SK-N-SH (cell line): ENCODE data around the gene GNG12. TPM values are rescaled to one million over a fixed set of nuclear protein-coding genes. Genes with fewer than 3 reads are reported as not detected.

Source experiments
- CTCF ChIA-PET: fragments of 300-600, 350-600 bp; formaldehyde crosslinking; extraction: SDS; loops from one replicate; lab custom pipeline; 2021; lab: Yijun Ruan, JAX
- POLR2A ChIA-PET: fragments of 350-600 bp; sonication (Branson Sonifier 250); formaldehyde crosslinking; extraction: SDS; loops from one replicate; lab custom pipeline; 2020; ENCODE audit warnings: antibody characterized with exemption, inconsistent platforms; lab: Yijun Ruan, JAX
- DNase-seq: peaks from one replicate; pipeline ENCODE4 v3.0.0; 2012
- H2AFZ ChIP-seq: fragments of 200-600 bp; sonication (generic); 2 replicates; pipeline ENCODE4 v1.8.1; 2016; ENCODE audit warnings: antibody characterized with exemption, mild to moderate bottlenecking, low read depth
- H3F3A ChIP-seq: fragments of 200-600 bp; sonication (generic); replicated peaks from 2 replicates; pipeline ENCODE3; 2016; ENCODE audit warnings: antibody characterized with exemption, mild to moderate bottlenecking; ENCODE audit not compliant: insufficient read depth
- H3K27ac ChIP-seq, 2 experiments: fragments of 200-500 bp in 1 of 2; fragments of 200-600 bp in 1 of 2; sonication (Bioruptor generic) in 1 of 2; sonication (generic), shearing (Covaris generic) in 1 of 2; 2 replicates each; pipeline versions ENCODE4 v1.5.1 to v1.6.1; 2014 to 2016; ENCODE audit warnings: low read depth in 2 of 2, inconsistent platforms in 1 of 2, low read length in 1 of 2, mild to moderate bottlenecking in 1 of 2, mixed read lengths in 1 of 2
- H3K27me3 ChIP-seq: fragments of 200-600 bp; sonication (generic), shearing (Covaris generic); 2 replicates; pipeline ENCODE4 v1.6.1; 2016; ENCODE audit warnings: mixed run types; ENCODE audit not compliant: insufficient read depth
- H3K36me3 ChIP-seq, 2 experiments: fragments of 200-500 bp in 1 of 2; fragments of 200-600 bp in 1 of 2; sonication (Bioruptor generic) in 1 of 2; sonication (generic) in 1 of 2; replicated peaks in 1 of 2; 2 replicates each; pipeline versions ENCODE3 to v1.5.1; 2014 to 2016; ENCODE audit warnings: low read length in 1 of 2, mild to moderate bottlenecking in 1 of 2; ENCODE audit not compliant: insufficient read depth in 2 of 2, control insufficient read depth in 1 of 2
- H3K4me1 ChIP-seq, 2 experiments: fragments of 200-500 bp in 1 of 2; fragments of 200-600 bp in 1 of 2; sonication (Bioruptor generic) in 1 of 2; sonication (generic), shearing (Covaris generic) in 1 of 2; 2 replicates each; pipeline versions ENCODE4 v1.5.1 to v1.6.1; 2014 to 2016; ENCODE audit warnings: low read depth in 1 of 2, low read length in 1 of 2, mixed run types in 1 of 2; ENCODE audit not compliant: insufficient read depth in 2 of 2, control insufficient read depth in 1 of 2
- H3K4me2 ChIP-seq: fragments of 200-600 bp; sonication (generic), shearing (Covaris generic); 2 replicates; pipeline ENCODE4 v1.6.1; 2017; ENCODE audit warnings: mixed run types
- H3K4me3 ChIP-seq, 2 experiments: fragments of 200-500 bp in 1 of 2; fragments of 200-600 bp in 1 of 2; sonication (Bioruptor generic) in 1 of 2; sonication (generic), shearing (Covaris generic) in 1 of 2; 2 replicates each; pipeline versions ENCODE4 v1.5.1 to v1.8.1; 2014 to 2016; ENCODE audit warnings: low read depth in 2 of 2, inconsistent platforms in 1 of 2, low read length in 1 of 2, mild to moderate bottlenecking in 1 of 2, mixed read lengths in 1 of 2, moderate library complexity in 1 of 2
- H3K79me2 ChIP-seq: fragments of 200-600 bp; sonication (generic); 2 replicates; pipeline ENCODE4 v1.8.1; 2017; ENCODE audit warnings: mild to moderate bottlenecking; ENCODE audit not compliant: insufficient read depth
- H3K9ac ChIP-seq: fragments of 200-600 bp; sonication (generic); 2 replicates; pipeline ENCODE4 v1.6.1; 2017; ENCODE audit warnings: mixed run types
- H3K9me2 ChIP-seq: fragments of 200-600 bp; sonication (generic); 2 replicates; pipeline ENCODE4 v1.6.1; 2017; ENCODE audit warnings: mixed run types
- H3K9me3 ChIP-seq: fragments of 200-600 bp; sonication (generic); 2 replicates; pipeline ENCODE4 v1.6.1; 2017; ENCODE audit warnings: mixed run types, mild to moderate bottlenecking, moderate library complexity
- H4K20me1 ChIP-seq: fragments of 200-600 bp; sonication (generic); 2 replicates; pipeline ENCODE4 v1.6.1; 2017; ENCODE audit warnings: mild to moderate bottlenecking, mixed run types; ENCODE audit not compliant: insufficient read depth
- CHD2 ChIP-seq: fragments of 150-350 bp; IDR thresholded peaks from 2 replicates; pipeline ENCODE4 v1.6.1; 2018; ENCODE audit warnings: low read length; ENCODE audit not compliant: partially characterized antibody
- ELF1 ChIP-seq: IDR thresholded peaks from 2 replicates; pipeline ENCODE4 v1.4.0; 2012
- FOXM1 ChIP-seq: IDR thresholded peaks from 2 replicates; pipeline ENCODE4 v1.4.0; 2012; ENCODE audit warnings: low read depth, mild to moderate bottlenecking
- MEF2A ChIP-seq: IDR thresholded peaks from 2 replicates; pipeline ENCODE4 v1.4.0; 2012; ENCODE audit warnings: low read depth, borderline replicate concordance
- MXI1 ChIP-seq: IDR thresholded peaks from 2 replicates; pipeline ENCODE4 v1.6.1; 2012; ENCODE audit warnings: mild to moderate bottlenecking, low read depth, low read length, improper control_type of control experiment
- NRF1 ChIP-seq: IDR thresholded peaks from 2 replicates; pipeline ENCODE4 v1.6.1; 2012; ENCODE audit warnings: low read depth, mild to moderate bottlenecking, low read length
- POLR2AphosphoS5 ChIP-seq: IDR thresholded peaks from 2 replicates; pipeline ENCODE4 v1.6.1; 2012; ENCODE audit warnings: low read depth, low read length
- RAD21 ChIP-seq: IDR thresholded peaks from 2 replicates; pipeline ENCODE4 v1.6.1; 2012; ENCODE audit warnings: mild to moderate bottlenecking, low read length
- REST ChIP-seq: IDR thresholded peaks from 2 replicates; pipeline ENCODE4 v1.6.1; 2012; ENCODE audit warnings: mild to moderate bottlenecking, low read depth, low read length, moderate library complexity
- RXRA ChIP-seq: IDR thresholded peaks from 2 replicates; pipeline ENCODE4 v1.4.0; 2012; ENCODE audit warnings: low read depth, mild to moderate bottlenecking, borderline replicate concordance
- SIN3A ChIP-seq: IDR thresholded peaks from 2 replicates; pipeline ENCODE4 v1.6.1; 2012; ENCODE audit warnings: low read depth, mild to moderate bottlenecking, low read length, moderate library complexity, borderline replicate concordance
- TCF12 ChIP-seq: IDR thresholded peaks from 2 replicates; pipeline ENCODE4 v1.4.0; 2012
- USF2 ChIP-seq: fragments of 150-350 bp; IDR thresholded peaks from 2 replicates; pipeline ENCODE4 v1.6.1; 2017; ENCODE audit warnings: antibody characterized with exemption, low read length, low read depth, borderline replicate concordance
- WGBS: methylation state at CpG from one replicate; pipeline ENCODE4 v1.1.6; 2017; ENCODE audit warnings: low lambda C conversion rate; 5-methylcytosine and 5-hydroxymethylcytosine counted together
- polyA plus RNA-seq, 3 experiments: library from polyadenylated mRNA; depleted of rRNA; stranded (reverse); fragments of >200 nt; gene quantifications; 2 replicates each; pipeline ENCODE4 v1.2.3, GENCODE V29; 2012

Gene GNG12
- polyA plus RNA-seq, 1 of the 3 experiments (the other 2 are of a cell fraction): 41.2 TPM

- TF ChIP-seq NRF1 (0 out of 2 replicates have a peak, but pooled peaks have one; percentile 17), RAD21 (no peak), FOXM1 (no peak), TCF12 (peak; percentile 33; the same call in 1 of the 2 replicates), MXI1 (peak; percentile 70), REST (peak; percentile 84), CHD2 (peak; percentile 70), MEF2A (peak; percentile 4; the same call in 1 of the 2 replicates), ELF1 (no peak), SIN3A (peak; percentile 94), USF2 (no peak), POLR2AphosphoS5 (peak; percentile 100), RXRA (no peak; the same call in 1 of the 2 replicates)
- TF ChIP-seq, all 33 proteins: peak for 12
These were observed 148.2 kb downstream of the GNG12 start, which contains the start of gene GADD45A (continued) for GRCh38 chr1:67685067-67685557.

- 2% methylated on average over 20 of the region's 20 CpGs for WGBS
- peak overlapping the region; percentile 73 to 81 for H3K27ac ChIP-seq
- no peaks in the 10 kb centered on the region for H3K9me3 ChIP-seq
- H3K9ac ChIP-seq: peak overlapping the region; percentile 61
- CTCF ChIA-PET: interaction anchor here (0.7 to 10.1 kb wide), 7 partner anchors 8 to 141 kb away, joined by 3 to 100 read pairs (median 5); no protein-coding TSS in a partner anchor
- H3K4me1 ChIP-seq: peaks cover 13 to 28% of the 10 kb centered on the region in 2 experiments; a peak in 3 of 4 replicates
- H3K36me3 ChIP-seq: peaks cover 27 to 33% of the 10 kb centered on the region in 2 experiments
- H3K4me3 ChIP-seq: peak overlapping the region; percentile 41 to 63
- H3K9me2 ChIP-seq: no peaks in the 10 kb centered on the region
- peaks cover 33% of the 10 kb centered on the region for H3K79me2 ChIP-seq
- 0 out of 2 replicates have a peak overlapping the region, but pooled peaks have one; percentile 21 for H2AFZ ChIP-seq
- H4K20me1 ChIP-seq: peaks cover 20% of the 10 kb centered on the region
- no peaks in the 10 kb centered on the region for H3K27me3 ChIP-seq
- POLR2A ChIA-PET: interaction anchor here (0.8 to 3.6 kb wide), 10 partner anchors 7 to 123 kb away, joined by 3 to 25 read pairs (median 7); no protein-coding TSS in a partner anchor
- DNase-seq: no peak
- peak overlapping the region; percentile 82 for H3K4me2 ChIP-seq
- H3F3A ChIP-seq: peaks cover 55% of the 10 kb centered on the region
- no peak for TF ChIP-seq NRF1
- 0 out of 2 replicates have a peak, but pooled peaks have one; percentile 3 for TF ChIP-seq RXRA
- no peak for TF ChIP-seq MEF2A
- no peak for TF ChIP-seq SIN3A
- TF ChIP-seq, all 33 proteins: peak for 1
These were observed 148.7 kb downstream of the GNG12 start for GRCh38 chr1:67684526-67685066.
